NCI-H2196 treated with DMSO at 0.1 percent for 48 hours (cell line): Measurements from ENCODE around the gene GARIN5B.
A peak's percentile ranks its signal among the peaks of the same experiment; 100 is the strongest.
"Not testable (repeated sequence)": the region's sequence is repeated elsewhere in the genome, so short reads cannot be mapped to it uniquely, and the experiment has no call there.

Experiments used
- DNase-seq: peaks from one replicate; lab custom pipeline; 2025; ENCODE audit not compliant: unreplicated experiment; lab: John Stamatoyannopoulos, UW

Gene GARIN5B

GRCh38 chr19:55362990-55363716 lies at the start of gene GARIN5B:
Gene GARIN5B, minus strand, starts transcription at chr19:55363260. Its CDS starts 194 bp downstream, at chr19:55363066.
- DNase-seq: no peak

- DNase-seq: no peak
Observed at GRCh38 chr19:55410168-55410567, 47.1 kb upstream of the GARIN5B start.

- DNase-seq: not testable (repeated sequence)
Observed at GRCh38 chr19:55409179-55409578, 46.1 kb upstream of the GARIN5B start.

GRCh38 chr19:55408533-55408872 lies 45.4 kb upstream of the GARIN5B start:
- no peak for DNase-seq

GRCh38 chr19:55407800-55408532 lies 44.9 kb upstream of the GARIN5B start:
- DNase-seq: peak; percentile 98

GRCh38 chr19:55407550-55407799 lies 44.4 kb upstream of the GARIN5B start, which contains the start of gene UBE2S:
Gene UBE2S, minus strand, starts transcription at chr19:55407788. Its CDS starts 199 bp downstream, at chr19:55407589.
- not testable (repeated sequence) for DNase-seq

- no peak for DNase-seq
Observed at GRCh38 chr19:55406826-55407549, 43.9 kb upstream of the GARIN5B start.

GRCh38 chr19:55406091-55406825 lies 43.2 kb upstream of the GARIN5B start:
- DNase-seq: no peak

- DNase-seq: no peak
Observed at GRCh38 chr19:55405638-55406037, 42.6 kb upstream of the GARIN5B start.

GRCh38 chr19:55402509-55402908 lies 39.4 kb upstream of the GARIN5B start:
- DNase-seq: no peak

GRCh38 chr19:55401390-55401789 lies 38.3 kb upstream of the GARIN5B start:
- DNase-seq: not testable (repeated sequence)

GRCh38 chr19:55400281-55401087 lies 37.4 kb upstream of the GARIN5B start:
- no peak for DNase-seq

GRCh38 chr19:55398200-55398925 lies 35.3 kb upstream of the GARIN5B start:
- no peak for DNase-seq

GRCh38 chr19:55392820-55393761 lies 30.0 kb upstream of the GARIN5B start:
- no peak for DNase-seq

GRCh38 chr19:55391702-55392615 lies 28.9 kb upstream of the GARIN5B start:
- DNase-seq: no peak

GRCh38 chr19:55391191-55391670 lies 28.2 kb upstream of the GARIN5B start:
- DNase-seq: no peak

- no peak for DNase-seq
Observed at GRCh38 chr19:55390461-55390880, 27.4 kb upstream of the GARIN5B start.
